GM08714 (cell line): ENCODE results near the gene MAGI1.

ENCODE experiments used
- H3K4me3 ChIP-seq: fragments of 200-500 bp; sonication (Bioruptor generic); 2 replicates; pipeline ENCODE4 v1.5.1; 2014; ENCODE audit warnings: mild to moderate bottlenecking, low read length, inconsistent platforms
- ZNF274 ChIP-seq: IDR thresholded peaks from 2 replicates; pipeline ENCODE4 v1.6.1; 2012; ENCODE audit warnings: mild to moderate bottlenecking, low read depth, low read length

MAGI1 gene

DNA sequence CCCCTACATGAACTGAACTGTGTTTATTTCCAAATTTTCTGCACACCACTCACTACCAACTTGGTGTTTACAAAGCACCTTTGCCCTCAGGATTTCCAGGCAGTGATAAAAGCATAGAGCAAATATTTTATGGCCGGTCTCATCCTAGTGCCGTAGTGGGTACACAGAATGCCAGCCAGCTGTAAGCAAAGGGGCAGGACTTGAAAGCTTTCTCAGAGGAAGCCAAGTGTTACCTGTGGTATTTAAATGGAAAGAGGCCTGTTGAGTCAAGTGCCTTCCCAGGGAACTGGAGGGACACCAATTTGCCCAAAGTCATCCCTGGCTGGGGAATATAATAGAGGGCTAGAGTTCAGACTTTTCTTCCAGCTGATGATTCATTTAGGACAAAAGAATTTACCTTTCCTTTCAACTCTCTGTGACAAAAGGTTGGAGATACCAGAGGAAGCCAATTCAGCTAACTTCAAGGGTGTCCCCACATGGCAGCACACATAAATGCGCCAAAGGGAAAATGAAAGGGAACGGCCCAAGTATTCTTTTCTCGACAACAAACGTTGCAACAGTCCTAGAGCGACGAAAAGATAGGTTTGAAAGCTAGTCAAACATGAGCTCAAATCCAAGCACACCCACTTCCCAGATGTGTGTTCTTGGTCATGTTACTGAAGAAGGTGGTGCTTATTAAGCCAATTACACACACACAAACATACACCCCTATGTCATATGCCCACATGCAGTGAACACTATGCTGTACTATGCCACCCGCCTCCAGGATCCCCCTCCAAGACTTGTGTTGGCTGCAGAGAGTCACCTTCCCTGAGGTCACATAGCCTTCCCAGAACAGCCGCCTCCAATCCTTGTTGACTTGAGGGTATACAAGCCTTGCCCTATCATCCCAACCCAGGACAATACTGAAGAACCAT is 27.7 kb downstream of the MAGI1 start:
- no peak for TF ChIP-seq ZNF274
- H3K4me3 ChIP-seq, result no peak overlapping the region

DNA sequence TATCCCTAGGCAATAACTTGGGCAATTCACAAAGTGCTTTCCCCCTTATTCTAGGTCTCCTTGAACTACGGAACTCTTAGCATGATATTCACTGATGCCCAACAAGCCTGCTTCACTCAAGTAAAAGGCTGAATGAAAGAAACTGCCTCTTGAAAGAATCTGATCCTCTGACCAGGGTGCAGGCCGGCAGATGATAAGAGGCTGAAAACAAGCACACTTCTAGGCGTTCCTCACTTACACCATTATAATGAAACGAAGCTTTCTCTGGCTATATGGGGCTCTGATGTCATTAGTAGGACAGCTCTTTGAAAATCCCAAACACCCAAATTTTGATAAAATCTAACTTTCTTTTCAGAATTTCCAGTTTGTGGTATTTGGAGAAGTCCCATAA is 28.4 kb downstream of the MAGI1 start:
- H3K4me3 ChIP-seq, result no peak overlapping the region
- TF ChIP-seq ZNF274, result no peak

DNA sequence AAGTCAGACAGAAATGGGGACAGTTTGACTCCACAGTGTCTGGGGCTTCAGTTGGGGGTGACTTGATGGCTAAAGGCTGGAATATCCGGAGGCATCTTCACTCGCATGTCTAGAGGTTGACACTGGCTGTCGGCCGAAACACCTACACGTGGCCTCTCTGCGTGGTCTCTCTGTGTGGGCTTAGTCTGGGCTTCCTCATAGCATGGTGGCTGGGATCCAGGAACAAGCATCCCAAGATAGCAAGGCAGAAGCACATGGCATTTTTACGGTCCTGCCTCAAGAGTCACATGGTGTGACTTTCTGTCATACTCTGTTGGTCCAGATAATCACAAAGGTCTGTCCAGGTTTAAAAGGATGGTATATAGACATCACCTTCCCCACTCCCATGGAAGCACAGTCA is 34.5 kb downstream of the MAGI1 start:
- TF ChIP-seq ZNF274, result no peak
- no peak overlapping the region for H3K4me3 ChIP-seq

DNA sequence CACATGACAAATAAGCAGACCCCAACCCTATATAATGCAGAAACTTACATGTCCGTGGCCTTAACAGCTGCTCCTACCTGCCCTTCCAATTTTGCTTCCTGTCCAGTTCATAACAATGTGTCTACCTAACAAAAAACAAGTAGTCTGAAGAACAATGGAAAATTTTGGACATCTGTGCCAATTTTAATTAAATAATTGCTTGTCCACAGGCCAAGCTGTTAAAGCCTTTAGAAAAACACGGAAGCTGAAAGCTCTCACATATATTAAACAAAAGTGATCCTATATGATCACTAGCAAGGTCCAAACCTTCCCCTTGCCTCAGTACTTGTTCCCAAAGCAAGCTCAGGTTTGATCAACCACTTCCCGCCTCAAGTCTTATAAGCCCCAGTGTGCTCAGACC is 37.1 kb downstream of the MAGI1 start:
- TF ChIP-seq ZNF274, result no peak
- H3K4me3 ChIP-seq, result no peak overlapping the region

DNA sequence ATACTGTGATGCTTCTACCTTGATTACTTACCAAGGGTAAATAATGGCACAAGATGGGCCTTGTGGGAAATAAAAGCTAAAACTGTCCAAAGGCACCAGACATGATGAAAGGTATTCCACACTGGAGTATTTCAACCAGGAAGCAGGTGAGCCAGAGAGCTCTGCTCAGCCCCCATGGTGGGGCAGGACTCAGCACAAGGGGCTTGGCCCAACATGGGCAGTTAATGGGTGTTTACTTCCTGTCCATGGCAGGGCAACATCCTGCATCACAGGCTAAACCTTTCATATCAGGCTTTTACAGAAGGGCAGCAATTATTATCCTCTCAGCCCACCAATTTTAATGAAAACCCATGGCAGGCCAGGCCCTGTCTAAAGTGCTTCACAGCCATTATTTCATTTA is 38.2 kb downstream of the MAGI1 start:
- H3K4me3 ChIP-seq, result no peak overlapping the region
- TF ChIP-seq ZNF274, result no peak

DNA sequence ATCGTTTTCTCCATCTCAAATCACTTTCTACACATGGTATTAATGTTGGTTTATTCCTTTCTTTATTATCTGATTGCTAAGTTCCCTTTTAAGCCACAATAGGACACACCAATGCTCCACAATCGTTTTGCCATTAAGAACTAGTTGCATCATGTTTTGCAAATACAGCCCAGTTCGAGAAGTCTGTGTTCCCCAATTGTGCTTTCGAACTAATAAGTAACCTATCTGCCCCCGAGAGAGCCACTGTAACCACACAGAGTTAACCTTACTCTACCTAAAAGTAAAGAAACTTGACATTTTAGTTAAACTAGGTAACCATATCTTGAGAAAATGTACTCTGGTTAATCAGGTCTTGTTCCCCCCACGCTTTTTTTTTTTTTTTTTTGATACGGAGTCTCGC is 39.1 kb downstream of the MAGI1 start:
- no peak overlapping the region for H3K4me3 ChIP-seq
- TF ChIP-seq ZNF274, result no peak

DNA sequence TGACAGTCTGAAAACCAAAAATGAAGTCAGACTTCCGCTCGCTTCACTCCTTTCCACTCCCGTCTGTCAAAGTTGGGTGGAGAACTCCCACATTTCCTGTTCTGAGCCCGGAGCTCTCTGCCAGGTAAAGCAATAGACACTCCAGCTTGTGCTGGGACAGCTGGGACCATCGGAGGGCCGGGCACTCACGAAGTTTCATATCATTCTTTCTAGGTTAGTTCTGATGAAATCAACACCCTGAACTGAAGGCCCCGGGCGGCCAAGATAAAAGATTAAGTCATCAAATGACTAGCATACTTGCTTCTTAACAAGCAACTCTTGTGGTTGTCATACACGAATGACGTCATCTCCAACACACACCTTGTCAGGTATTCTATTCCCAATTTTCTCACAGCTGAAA is 42.1 kb downstream of the MAGI1 start:
- TF ChIP-seq ZNF274, result no peak
- no peak overlapping the region for H3K4me3 ChIP-seq

DNA sequence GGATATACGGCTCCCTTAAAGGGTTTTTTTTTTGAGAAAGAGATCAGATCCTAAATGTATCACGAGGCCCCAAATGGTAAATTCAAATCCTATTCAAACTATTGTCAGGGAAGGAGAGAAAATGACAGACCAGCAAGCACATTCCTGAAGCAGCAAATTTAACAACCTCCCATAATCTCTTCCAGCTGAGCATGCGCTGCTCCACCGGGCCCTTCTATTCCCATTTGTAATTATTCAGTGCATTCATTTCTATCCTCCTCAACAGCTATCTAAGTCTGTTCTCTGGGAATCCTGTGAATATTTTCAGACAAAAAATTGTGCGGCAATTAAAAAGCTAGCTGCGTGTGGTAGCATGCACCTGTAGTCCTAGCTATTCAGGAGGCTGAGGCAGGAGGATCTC is 43.2 kb downstream of the MAGI1 start:
- H3K4me3 ChIP-seq, result no peak overlapping the region
- TF ChIP-seq ZNF274, result no peak

DNA sequence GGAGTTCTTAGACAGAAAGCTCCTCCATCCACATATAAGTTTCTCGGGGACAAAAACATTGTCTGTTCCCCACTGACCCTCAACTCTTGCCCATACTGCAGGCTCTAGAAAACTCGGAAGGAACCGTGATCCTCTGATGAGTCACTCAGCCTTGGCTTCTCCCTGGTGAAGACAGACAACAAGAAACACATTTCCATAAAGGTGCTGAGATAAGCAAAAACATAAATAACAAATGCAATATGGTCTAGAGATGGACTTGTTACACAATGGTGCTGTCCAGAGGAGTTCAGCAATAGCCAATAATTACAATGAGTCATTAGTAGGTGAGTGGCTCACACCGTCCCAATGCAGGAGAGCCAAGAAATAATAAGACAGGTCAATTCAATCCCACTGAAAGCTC is 43.7 kb downstream of the MAGI1 start:
- TF ChIP-seq ZNF274, result no peak
- no peak overlapping the region for H3K4me3 ChIP-seq

DNA sequence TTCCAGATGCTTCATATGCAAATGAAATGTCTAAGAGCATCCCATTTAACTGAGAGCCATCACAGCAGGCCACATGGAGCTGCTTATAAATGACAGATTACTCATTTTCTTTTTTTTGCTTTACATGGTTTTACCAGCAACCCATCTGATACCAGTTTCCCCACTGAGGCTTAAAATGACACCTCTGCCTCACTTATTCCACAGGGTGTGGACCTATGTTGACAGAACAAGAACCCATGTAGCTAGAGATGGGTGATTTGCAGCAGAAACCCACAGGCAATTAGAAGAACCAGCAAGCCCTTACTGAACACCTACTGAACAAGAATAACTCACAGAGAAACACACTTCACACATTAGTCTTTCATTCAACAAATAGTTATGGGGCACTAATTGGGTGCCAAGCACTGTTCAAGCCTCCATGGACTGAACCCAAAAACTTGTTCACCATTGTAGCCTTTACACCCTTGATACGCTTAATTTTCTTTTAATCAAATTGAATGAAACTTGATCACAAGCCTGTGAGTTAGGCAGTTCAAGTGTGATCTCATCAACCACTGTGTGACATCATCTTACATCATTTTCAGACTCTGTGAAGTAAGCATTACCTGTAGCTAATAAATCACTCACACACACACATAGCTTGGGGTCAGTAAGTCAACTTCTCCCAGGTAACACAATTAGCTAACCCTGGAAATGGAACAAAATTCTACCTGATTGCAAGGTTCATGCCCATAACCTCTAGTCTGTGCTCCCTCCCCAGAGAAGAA is 45.4 kb downstream of the MAGI1 start:
- no peak overlapping the region for H3K4me3 ChIP-seq
- no peak for TF ChIP-seq ZNF274

DNA sequence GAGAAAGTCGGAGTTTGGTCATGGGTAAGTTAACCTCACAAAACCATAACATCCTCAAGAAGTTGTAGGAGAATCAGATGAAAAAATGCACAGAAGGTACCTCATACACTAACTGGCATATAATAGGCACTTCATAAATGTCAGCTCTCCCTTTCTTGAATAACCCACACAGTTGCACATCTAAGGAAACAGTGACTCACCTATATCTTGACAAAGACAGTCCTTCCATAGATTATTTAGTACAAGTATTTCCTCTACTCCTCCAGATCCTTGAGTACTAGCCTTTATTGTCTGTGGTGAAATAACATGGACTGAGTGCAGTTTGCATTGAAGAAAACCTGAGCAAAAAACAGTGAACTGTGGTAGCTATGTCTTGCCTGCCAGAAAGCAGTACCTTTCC is 46.6 kb downstream of the MAGI1 start:
- H3K4me3 ChIP-seq, result no peak overlapping the region
- TF ChIP-seq ZNF274, result no peak

DNA sequence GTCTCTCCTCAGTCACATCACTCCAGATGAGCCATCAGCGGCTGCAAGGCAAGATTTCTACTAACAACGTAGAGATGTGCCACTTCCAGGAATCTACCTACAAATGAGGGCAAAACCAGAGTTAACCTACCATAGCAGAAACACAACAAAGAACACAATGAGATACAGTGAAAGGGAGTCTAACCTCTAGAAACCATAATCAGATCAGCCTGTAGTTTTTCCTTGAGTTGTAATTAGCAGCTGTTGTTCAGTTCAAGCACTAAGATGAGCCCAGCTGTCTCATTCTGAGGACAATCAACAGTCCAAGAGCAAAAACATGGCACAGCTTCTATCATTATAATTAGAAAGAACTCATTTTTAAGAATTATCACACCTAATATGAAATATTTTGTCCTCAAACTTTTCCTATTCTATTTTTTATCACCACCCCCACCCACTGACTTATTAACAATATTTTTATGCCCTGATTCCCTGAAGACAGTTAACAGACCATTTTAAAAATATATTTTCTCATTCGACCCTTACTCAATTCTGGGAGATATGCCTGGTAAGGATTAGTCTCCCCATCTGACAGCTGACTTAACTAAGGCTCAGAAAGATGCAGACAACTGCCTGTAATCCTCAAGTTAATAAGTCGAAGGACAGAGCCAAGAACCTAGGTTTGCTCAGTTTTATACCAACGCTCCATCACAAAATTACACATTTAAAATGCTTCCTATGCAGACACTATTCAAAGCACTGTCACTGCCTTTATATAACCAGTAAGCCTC is 50.1 kb downstream of the MAGI1 start:
- TF ChIP-seq ZNF274, result no peak
- no peak overlapping the region for H3K4me3 ChIP-seq

DNA sequence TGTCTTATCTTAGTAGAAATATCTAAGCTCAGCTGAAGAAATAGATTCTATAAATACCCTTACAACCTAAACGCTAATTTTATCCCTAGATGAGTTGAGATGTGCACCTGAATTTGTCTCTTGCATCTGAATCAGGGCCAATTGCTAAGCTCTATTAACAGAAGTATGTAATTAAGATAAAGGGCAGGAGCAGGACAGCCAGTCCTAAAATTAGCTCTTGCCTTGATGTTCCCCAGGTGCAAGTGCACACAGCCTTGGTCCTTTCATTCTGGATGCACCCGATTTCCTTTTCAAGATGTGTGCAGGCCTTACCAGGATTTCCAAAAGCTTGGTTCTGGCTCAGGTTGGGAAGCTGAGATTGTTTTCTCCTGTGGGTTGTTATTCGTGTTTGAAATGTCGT is 52.4 kb downstream of the MAGI1 start:
- TF ChIP-seq ZNF274, result no peak
- no peak overlapping the region for H3K4me3 ChIP-seq

DNA sequence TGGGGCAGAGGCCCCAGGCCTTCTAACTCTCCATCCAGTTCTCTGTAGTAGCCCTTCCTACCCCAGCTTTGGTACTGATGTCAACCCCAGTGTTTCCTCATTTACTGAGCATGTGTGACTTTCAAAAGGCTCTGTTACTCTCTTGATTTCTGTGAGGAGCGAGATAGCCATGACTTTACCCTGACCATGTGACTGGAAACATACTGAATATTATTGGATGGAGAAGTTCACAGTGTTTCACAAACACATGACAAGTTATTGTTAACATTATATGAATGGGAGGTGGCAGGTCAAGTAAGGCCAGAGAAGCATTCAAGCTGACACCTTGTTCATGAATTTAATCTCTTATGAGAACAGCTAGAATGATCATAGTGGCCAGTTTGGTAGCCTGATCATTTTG is 53.7 kb downstream of the MAGI1 start:
- no peak overlapping the region for H3K4me3 ChIP-seq
- no peak for TF ChIP-seq ZNF274
